K562 (cell line): Measurements from ENCODE around the gene KCND3. TPM values are rescaled to one million over a fixed set of nuclear protein-coding genes. Genes with fewer than 3 reads are reported as not detected.

Experiments
- ARID2 ChIP-seq: fragments of 450-650 bp; IDR thresholded peaks from 2 replicates; pipeline ENCODE4 v1.6.1; 2017; ENCODE audit warnings: antibody characterized with exemption, mild to moderate bottlenecking
- BMI1 ChIP-seq: fragments of 150-350 bp; IDR thresholded peaks from 2 replicates; pipeline ENCODE4 v1.6.1; 2014; ENCODE audit warnings: low read length
- CREM ChIP-seq: IDR thresholded peaks from 2 replicates; pipeline ENCODE4 v1.6.1; 2014; ENCODE audit warnings: antibody characterized with exemption, low read depth
- EP400 ChIP-seq: fragments of 450-650 bp; IDR thresholded peaks from 2 replicates; pipeline ENCODE4 v1.6.1; 2017; ENCODE audit warnings: antibody characterized with exemption, mild to moderate bottlenecking, moderate library complexity
- ESRRB ChIP-seq: fragments of 250-450 bp; sonication (Bioruptor Pico); IDR thresholded peaks from 2 replicates; pipeline ENCODE4 v1.5.0; 2020; ENCODE audit warnings: mild to moderate bottlenecking, moderate library complexity, borderline replicate concordance
- FOSL1 ChIP-seq: fragments of 200-800 bp; sonication (Bioruptor generic); conservative IDR thresholded peaks from 2 replicates; pipeline ENCODE4 v1.6.1; 2016; ENCODE audit warnings: missing genetic modification characterization, missing compliant biosample characterization
- HNRNPL ChIP-seq: fragments of 200-400 bp; formaldehyde crosslinking; IDR thresholded peaks from 2 replicates; pipeline ENCODE4 v1.6.1; 2017; ENCODE audit warnings: low read depth, mild to moderate bottlenecking, low read length
- JUNB ChIP-seq: fragments of 450-650 bp; formaldehyde crosslinking; conservative IDR thresholded peaks from 2 replicates; pipeline ENCODE4 v1.4.0; 2020; ENCODE audit warnings: mild to moderate bottlenecking
- MTA3 ChIP-seq: fragments of 450-650 bp; formaldehyde crosslinking; IDR thresholded peaks from 2 replicates; pipeline ENCODE4 v1.6.1; 2017; ENCODE audit warnings: mild to moderate bottlenecking, borderline replicate concordance
- NCOA6 ChIP-seq: fragments of 450-650 bp; IDR thresholded peaks from 2 replicates; pipeline ENCODE4 v1.6.1; 2017; ENCODE audit warnings: mild to moderate bottlenecking
- RAD21 ChIP-seq, 2 experiments: fragments of 250-450 bp in 1 of 2; fragments of 450-650 bp in 1 of 2; sonication (Bioruptor Pico) in 1 of 2; formaldehyde crosslinking in 1 of 2; IDR thresholded peaks in 1 of 2; conservative IDR thresholded peaks in 1 of 2; 2 replicates each; pipeline versions ENCODE4 v1.4.0 to v1.8.0; 2020 to 2022; ENCODE audit warnings: mild to moderate bottlenecking in 2 of 2, moderate library complexity in 1 of 2
- RBM39 ChIP-seq: fragments of 200-400 bp; formaldehyde crosslinking; optimal IDR thresholded peaks from 2 replicates; pipeline ENCODE3; 2018; ENCODE audit warnings: low read depth, low read length
- ZNF263 ChIP-seq: sonication (generic); formaldehyde crosslinking; IDR thresholded peaks from 2 replicates; pipeline ENCODE4 v1.8.0; 2022; ENCODE audit warnings: mild to moderate bottlenecking, missing genetic modification reagents, borderline replicate concordance
- ZNF316 ChIP-seq: fragments of 450-650 bp; IDR thresholded peaks from 2 replicates; pipeline ENCODE4 v1.6.1; 2016
- ZNF778 ChIP-seq: fragments of 450-650 bp; formaldehyde crosslinking; IDR thresholded peaks from 2 replicates; pipeline ENCODE4 v1.4.0; 2020; ENCODE audit warnings: mild to moderate bottlenecking, moderate library complexity
- polyA plus RNA-seq, 8 experiments: library from polyadenylated mRNA; depleted of rRNA in 4 of 8; stranded (reverse) in 5 of 8; unstranded in 3 of 8; fragments of >200 nt; fragmentation: Nextera tagmentation in 2 of 8; fragmentation: Illumina TruSeq in 1 of 8; extraction: Ambion mirVana in 2 of 8; extraction: Trizol in 1 of 8; gene quantifications; 2 replicates each; pipeline versions ENCODE4 v1.2.1 to v1.2.3, GENCODE V29; 2011 to 2014; ENCODE audit warnings: inconsistent platforms in 1 of 8, missing spikeins in 1 of 8
- total RNA-seq, 7 experiments: library from RNA; depleted of rRNA in 6 of 7; stranded (reverse); fragments of >200 nt in 6 of 7; fragmentation: Illumina TruSeq in 2 of 7; extraction: Trizol in 2 of 7; gene quantifications; 2 replicates each; pipeline versions ENCODE4 v1.2.1 to v1.2.3, GENCODE V29; 2011 to 2021; ENCODE audit warnings: low replicate concordance in 1 of 7
- TF ChIP-seq, protein P1 (sequence below): sonication (generic); formaldehyde crosslinking; IDR thresholded peaks from 2 replicates; pipeline ENCODE4 v1.8.1; 2023; ENCODE audit warnings: mild to moderate bottlenecking, missing genetic modification reagents
- TF ChIP-seq, protein P2 (sequence below): IDR thresholded peaks from 3 replicates; pipeline ENCODE4 v1.6.1; 2011; ENCODE audit warnings: borderline replicate concordance, mild to moderate bottlenecking; ENCODE audit not compliant: insufficient read length, insufficient read depth
- TF ChIP-seq, protein P3 (sequence below), 2 experiments: IDR thresholded peaks; 2 replicates each; pipeline ENCODE4 v1.6.1; 2011; ENCODE audit warnings: borderline replicate concordance in 1 of 2, control low read depth in 1 of 2, low read depth in 1 of 2, low read length in 1 of 2, mild to moderate bottlenecking in 1 of 2, mixed read lengths in 1 of 2, moderate library complexity in 1 of 2; ENCODE audit not compliant: insufficient read depth in 1 of 2, insufficient read length in 1 of 2, poor library complexity in 1 of 2, severe bottlenecking in 1 of 2; ENCODE audit errors: extremely low read depth in 1 of 2
- TF ChIP-seq, protein P4 (sequence below): sonication (generic); formaldehyde crosslinking; IDR thresholded peaks from 2 replicates; pipeline ENCODE4 v1.8.0; 2023; ENCODE audit warnings: missing genetic modification reagents, mild to moderate bottlenecking, borderline replicate concordance

Gene KCND3
- total and polyA plus RNA-seq, 9 of the 15 experiments (the other 6 are each of a cell fraction or from before 2014, with no cell fraction given), result not detected

DNA sequence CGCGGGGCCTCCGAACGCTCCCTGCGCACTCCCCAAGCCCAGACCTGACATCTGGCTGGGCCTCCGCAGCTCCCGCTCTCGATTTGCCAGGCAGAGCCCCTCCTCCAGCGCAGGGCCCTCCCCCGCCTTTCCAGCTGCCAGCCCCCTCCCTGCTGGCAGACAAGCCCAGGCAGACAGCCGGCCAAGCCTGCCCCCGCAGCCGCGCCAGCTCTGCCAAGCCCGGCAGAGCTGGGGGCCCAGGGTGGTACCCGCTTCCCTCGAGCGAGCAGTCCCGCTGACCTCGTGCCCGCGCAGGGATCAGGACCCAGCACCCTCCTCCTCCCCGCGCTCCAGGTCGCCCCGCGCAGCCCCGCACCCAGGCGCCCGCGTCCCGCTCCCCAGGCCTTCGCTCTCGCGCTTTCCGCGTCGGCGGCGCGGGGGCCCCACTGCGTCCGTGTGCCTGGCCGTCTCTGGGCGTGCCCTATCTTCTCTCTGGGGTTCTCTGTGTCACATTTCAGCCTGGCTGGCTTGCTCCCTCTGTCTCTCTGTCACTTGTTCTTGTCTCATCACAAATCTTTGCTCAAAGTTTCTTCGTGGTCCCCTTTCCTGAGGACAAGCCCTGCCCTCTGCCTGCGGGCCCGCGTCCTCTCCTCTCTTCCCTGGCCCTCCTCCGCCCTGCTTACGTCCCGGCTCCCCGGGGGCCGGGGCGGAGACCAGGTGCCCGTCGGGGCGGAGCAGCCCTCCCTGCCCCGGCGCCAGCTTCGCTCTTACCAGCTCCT is 250.9 kb downstream of the KCND3 start (continued):
- TF ChIP-seq, protein P1, sequence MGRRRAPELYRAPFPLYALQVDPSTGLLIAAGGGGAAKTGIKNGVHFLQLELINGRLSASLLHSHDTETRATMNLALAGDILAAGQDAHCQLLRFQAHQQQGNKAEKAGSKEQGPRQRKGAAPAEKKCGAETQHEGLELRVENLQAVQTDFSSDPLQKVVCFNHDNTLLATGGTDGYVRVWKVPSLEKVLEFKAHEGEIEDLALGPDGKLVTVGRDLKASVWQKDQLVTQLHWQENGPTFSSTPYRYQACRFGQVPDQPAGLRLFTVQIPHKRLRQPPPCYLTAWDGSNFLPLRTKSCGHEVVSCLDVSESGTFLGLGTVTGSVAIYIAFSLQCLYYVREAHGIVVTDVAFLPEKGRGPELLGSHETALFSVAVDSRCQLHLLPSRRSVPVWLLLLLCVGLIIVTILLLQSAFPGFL (CRISPR knock-in tag), result no peak
- TF ChIP-seq, protein P2, sequence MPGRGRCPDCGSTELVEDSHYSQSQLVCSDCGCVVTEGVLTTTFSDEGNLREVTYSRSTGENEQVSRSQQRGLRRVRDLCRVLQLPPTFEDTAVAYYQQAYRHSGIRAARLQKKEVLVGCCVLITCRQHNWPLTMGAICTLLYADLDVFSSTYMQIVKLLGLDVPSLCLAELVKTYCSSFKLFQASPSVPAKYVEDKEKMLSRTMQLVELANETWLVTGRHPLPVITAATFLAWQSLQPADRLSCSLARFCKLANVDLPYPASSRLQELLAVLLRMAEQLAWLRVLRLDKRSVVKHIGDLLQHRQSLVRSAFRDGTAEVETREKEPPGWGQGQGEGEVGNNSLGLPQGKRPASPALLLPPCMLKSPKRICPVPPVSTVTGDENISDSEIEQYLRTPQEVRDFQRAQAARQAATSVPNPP, result no peak
- no peak for TF ChIP-seq RAD21 (CRISPR knock-in tag; conservative IDR thresholded peaks at IDR 0.05 in 1 of 2, IDR thresholded peaks at IDR 0.05 in 1 of 2)
- 0 out of 2 replicates have a peak, but pooled peaks have one; percentile 39 for TF ChIP-seq HNRNPL
- no peak for TF ChIP-seq CREM
- no peak for TF ChIP-seq MTA3
- no peak for TF ChIP-seq RBM39
- TF ChIP-seq JUNB (CRISPR knock-in tag), result no peak
- TF ChIP-seq, protein P3, sequence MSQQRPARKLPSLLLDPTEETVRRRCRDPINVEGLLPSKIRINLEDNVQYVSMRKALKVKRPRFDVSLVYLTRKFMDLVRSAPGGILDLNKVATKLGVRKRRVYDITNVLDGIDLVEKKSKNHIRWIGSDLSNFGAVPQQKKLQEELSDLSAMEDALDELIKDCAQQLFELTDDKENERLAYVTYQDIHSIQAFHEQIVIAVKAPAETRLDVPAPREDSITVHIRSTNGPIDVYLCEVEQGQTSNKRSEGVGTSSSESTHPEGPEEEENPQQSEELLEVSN (IDR thresholded peaks at IDR 0.05; ENCODE audit: borderline replicate concordance in 1 of 2, extremely low read depth in 1 of 2, insufficient read depth in 1 of 2, insufficient read length in 1 of 2, low read depth in 1 of 2, low read length in 1 of 2, poor library complexity in 1 of 2, severe bottlenecking in 1 of 2), result peak in 1 of 2 experiments; percentile 61
- no peak for TF ChIP-seq EP400
- TF ChIP-seq ESRRB (CRISPR knock-in tag), result no peak
- no peak for TF ChIP-seq ZNF316
- no peak for TF ChIP-seq ZNF778
- TF ChIP-seq, protein P4, sequence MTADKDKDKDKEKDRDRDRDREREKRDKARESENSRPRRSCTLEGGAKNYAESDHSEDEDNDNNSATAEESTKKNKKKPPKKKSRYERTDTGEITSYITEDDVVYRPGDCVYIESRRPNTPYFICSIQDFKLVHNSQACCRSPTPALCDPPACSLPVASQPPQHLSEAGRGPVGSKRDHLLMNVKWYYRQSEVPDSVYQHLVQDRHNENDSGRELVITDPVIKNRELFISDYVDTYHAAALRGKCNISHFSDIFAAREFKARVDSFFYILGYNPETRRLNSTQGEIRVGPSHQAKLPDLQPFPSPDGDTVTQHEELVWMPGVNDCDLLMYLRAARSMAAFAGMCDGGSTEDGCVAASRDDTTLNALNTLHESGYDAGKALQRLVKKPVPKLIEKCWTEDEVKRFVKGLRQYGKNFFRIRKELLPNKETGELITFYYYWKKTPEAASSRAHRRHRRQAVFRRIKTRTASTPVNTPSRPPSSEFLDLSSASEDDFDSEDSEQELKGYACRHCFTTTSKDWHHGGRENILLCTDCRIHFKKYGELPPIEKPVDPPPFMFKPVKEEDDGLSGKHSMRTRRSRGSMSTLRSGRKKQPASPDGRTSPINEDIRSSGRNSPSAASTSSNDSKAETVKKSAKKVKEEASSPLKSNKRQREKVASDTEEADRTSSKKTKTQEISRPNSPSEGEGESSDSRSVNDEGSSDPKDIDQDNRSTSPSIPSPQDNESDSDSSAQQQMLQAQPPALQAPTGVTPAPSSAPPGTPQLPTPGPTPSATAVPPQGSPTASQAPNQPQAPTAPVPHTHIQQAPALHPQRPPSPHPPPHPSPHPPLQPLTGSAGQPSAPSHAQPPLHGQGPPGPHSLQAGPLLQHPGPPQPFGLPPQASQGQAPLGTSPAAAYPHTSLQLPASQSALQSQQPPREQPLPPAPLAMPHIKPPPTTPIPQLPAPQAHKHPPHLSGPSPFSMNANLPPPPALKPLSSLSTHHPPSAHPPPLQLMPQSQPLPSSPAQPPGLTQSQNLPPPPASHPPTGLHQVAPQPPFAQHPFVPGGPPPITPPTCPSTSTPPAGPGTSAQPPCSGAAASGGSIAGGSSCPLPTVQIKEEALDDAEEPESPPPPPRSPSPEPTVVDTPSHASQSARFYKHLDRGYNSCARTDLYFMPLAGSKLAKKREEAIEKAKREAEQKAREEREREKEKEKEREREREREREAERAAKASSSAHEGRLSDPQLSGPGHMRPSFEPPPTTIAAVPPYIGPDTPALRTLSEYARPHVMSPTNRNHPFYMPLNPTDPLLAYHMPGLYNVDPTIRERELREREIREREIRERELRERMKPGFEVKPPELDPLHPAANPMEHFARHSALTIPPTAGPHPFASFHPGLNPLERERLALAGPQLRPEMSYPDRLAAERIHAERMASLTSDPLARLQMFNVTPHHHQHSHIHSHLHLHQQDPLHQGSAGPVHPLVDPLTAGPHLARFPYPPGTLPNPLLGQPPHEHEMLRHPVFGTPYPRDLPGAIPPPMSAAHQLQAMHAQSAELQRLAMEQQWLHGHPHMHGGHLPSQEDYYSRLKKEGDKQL, result no peak
- TF ChIP-seq NCOA6, result peak; percentile 81
- no peak for TF ChIP-seq FOSL1 (tag)
- no peak for TF ChIP-seq ARID2
- TF ChIP-seq ZNF263 (CRISPR knock-in tag), result no peak
- no peak for TF ChIP-seq BMI1
